ENCODE results near the gene TMEM132D. TPM values are rescaled to one million over a fixed set of nuclear protein-coding genes. Genes with fewer than 3 reads are reported as not detected.

The TMEM132D gene
- total and polyA plus RNA-seq, 2 of the 8 experiments (the other 6 are each of a cell fraction or from before 2014, with no cell fraction given), result 3.5 to 10.1 TPM

DNA sequence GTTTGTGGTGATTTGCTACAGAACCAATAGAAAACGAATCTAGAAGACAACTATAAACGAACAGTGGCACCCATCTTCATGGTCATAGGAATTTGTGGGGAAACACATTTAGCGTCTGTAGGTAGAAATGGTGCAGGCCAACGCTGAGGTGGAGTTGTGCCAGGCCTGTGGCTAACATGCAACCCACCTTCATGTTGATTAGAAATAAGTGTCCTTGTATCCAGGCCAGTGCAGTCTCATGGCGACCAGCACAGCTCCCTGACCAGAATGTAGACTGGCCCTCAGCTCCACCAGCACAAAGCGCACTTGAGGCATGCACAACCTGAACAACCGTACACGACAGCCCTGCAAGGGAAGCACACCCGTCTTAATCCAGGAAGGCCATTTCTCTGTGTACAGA is 187.0 kb downstream of the TMEM132D start:
- no peak overlapping the region for H3K56ac ChIP-seq (replicated peaks; ENCODE audit: insufficient read length, low read depth, low read length)
- no peak overlapping the region for H2AFZ ChIP-seq (ENCODE audit: low read length)
- no peak overlapping the region for H2BK20ac ChIP-seq (ENCODE audit: low read length)
- H2BK12ac ChIP-seq (ENCODE audit: low read depth, low read length), result no peak overlapping the region
- no peaks in the 10 kb centered on the region for H3K27me3 ChIP-seq (replicated peaks in 1 of 4; ENCODE audit: control insufficient read depth in 3 of 4, extremely low read depth in 1 of 4, insufficient read depth in 3 of 4, low read length in 3 of 4)
- no peak for TF ChIP-seq TCF12 (IDR thresholded peaks at IDR 0.05; ENCODE audit: low read depth, low read length)
- no peak for TF ChIP-seq EP300 (IDR thresholded peaks at IDR 0.05; ENCODE audit: borderline replicate concordance in 1 of 2, low read depth in 2 of 2, low read length in 2 of 2)
- no peak for TF ChIP-seq PHF8 (conservative IDR thresholded peaks at IDR 0.05; ENCODE audit: low read depth, low read length)
- TF ChIP-seq, protein P1, sequence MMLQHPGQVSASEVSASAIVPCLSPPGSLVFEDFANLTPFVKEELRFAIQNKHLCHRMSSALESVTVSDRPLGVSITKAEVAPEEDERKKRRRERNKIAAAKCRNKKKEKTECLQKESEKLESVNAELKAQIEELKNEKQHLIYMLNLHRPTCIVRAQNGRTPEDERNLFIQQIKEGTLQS (IDR thresholded peaks at IDR 0.05; ENCODE audit: insufficient read depth, low read depth, low read length), result no peak
- no peak for TF ChIP-seq NRF1 (IDR thresholded peaks at IDR 0.05; ENCODE audit: low read depth, low read length)
- TF ChIP-seq JUND (IDR thresholded peaks at IDR 0.05; ENCODE audit: low read length), result no peak
- no peak for TF ChIP-seq SP1 (IDR thresholded peaks at IDR 0.05; ENCODE audit: low read depth, low read length)
- no peak for TF ChIP-seq CREB1 (IDR thresholded peaks at IDR 0.05)
- TF ChIP-seq FOSL1 (IDR thresholded peaks at IDR 0.05; ENCODE audit: insufficient read depth, low read depth, low read length), result no peak
- no peak for TF ChIP-seq BRCA1 (IDR thresholded peaks at IDR 0.05; ENCODE audit: low read depth, low read length)
- ChIA-PET POLR2A (ENCODE audit: partially characterized antibody) (no interaction called here), CTCF (ENCODE audit: partially characterized antibody) (no interaction called here)
- H3K23ac ChIP-seq (ENCODE audit: insufficient read length), result no peak overlapping the region
- H3K9me3 ChIP-seq (ENCODE audit: insufficient read depth in 2 of 2, low read depth in 1 of 2, low read length in 1 of 2), result no peaks in the 10 kb centered on the region
- no peak overlapping the region for H3K4ac ChIP-seq (replicated peaks; ENCODE audit: insufficient read length, low read depth, low read length)
- no peak overlapping the region for H4K8ac ChIP-seq (ENCODE audit: extremely low read depth, insufficient read depth, low read length)
- no peak overlapping the region for H2AK5ac ChIP-seq (ENCODE audit: low read depth, low read length)
- FAIRE-seq (no peak), DNase-seq (ENCODE audit: low read depth in 1 of 2, low spot score in 2 of 2) (no peak)
- no peak overlapping the region for H3K18ac ChIP-seq (ENCODE audit: extremely low read depth, low read length)
- no peak overlapping the region for H4K91ac ChIP-seq (replicated peaks; ENCODE audit: insufficient read length, low read length)
- H3K79me1 ChIP-seq (ENCODE audit: low read depth, low read length), result no peaks in the 10 kb centered on the region
- H3K4me1 ChIP-seq (replicated peaks in 1 of 4; ENCODE audit: control insufficient read depth in 3 of 4, insufficient read depth in 4 of 4, low read length in 3 of 4), result no peaks in the 10 kb centered on the region
- H3K14ac ChIP-seq (ENCODE audit: insufficient read length), result no peak overlapping the region
- H2BK120ac ChIP-seq (replicated peaks; ENCODE audit: low read depth, low read length), result no peak overlapping the region
- no peaks in the 10 kb centered on the region for H3K79me2 ChIP-seq (ENCODE audit: control insufficient read depth in 1 of 2, insufficient read depth in 2 of 2, low read length in 2 of 2)
- H3K4me3 ChIP-seq (ENCODE audit: extremely low read depth in 1 of 4, insufficient read depth in 2 of 4, low read depth in 3 of 4, low read length in 4 of 4), result no peak overlapping the region
- no peaks in the 10 kb centered on the region for H4K20me1 ChIP-seq (replicated peaks in 1 of 2; ENCODE audit: control insufficient read depth in 1 of 2, insufficient read depth in 2 of 2, low read length in 2 of 2)
- H3K36me3 ChIP-seq (ENCODE audit: control insufficient read depth in 2 of 4, insufficient read depth in 4 of 4, low read length in 3 of 4), result no peaks in the 10 kb centered on the region
- no peak overlapping the region for H2BK5ac ChIP-seq (ENCODE audit: low read depth, low read length)
- H3K23me2 ChIP-seq (ENCODE audit: low read depth, low read length), result 0 out of 2 replicates have a peak, but pooled peaks cover 2% of the 10 kb centered on the region
- no peak overlapping the region for H4K5ac ChIP-seq (ENCODE audit: insufficient read length, low read depth, low read length)
- no peak overlapping the region for H3K9ac ChIP-seq (replicated peaks in 1 of 4; ENCODE audit: extremely low read depth in 1 of 4, low read depth in 3 of 4, low read length in 3 of 4)
- 90% methylated on average over 9 of the region's 9 CpGs; no CpG with 5 or more reads in 1 of the 2 experiments for WGBS, 2 experiments (ENCODE audit: extremely low coverage in 1 of 2, insufficient coverage in 1 of 2, insufficient read length in 1 of 2, insufficient replicate concordance in 2 of 2, low coverage in 1 of 2, low lambda C conversion rate in 2 of 2, missing lambda C conversion rate in 1 of 2)
- H3K27ac ChIP-seq (ENCODE audit: low read depth, low read length), result no peak overlapping the region
- no peak overlapping the region for H3K4me2 ChIP-seq (ENCODE audit: insufficient read depth in 1 of 2, low read depth in 2 of 2, low read length in 2 of 2)
- no peak overlapping the region for H2BK15ac ChIP-seq (ENCODE audit: low read length)

All from H1 (cell line).